Stomach (tissue), 9 donors: ENCODE data around the gene BPIFB6. TPM values are rescaled to one million over a fixed set of nuclear protein-coding genes. Genes with fewer than 3 reads are reported as not detected.

Source experiments
- DNase-seq, 2 donors: peaks; one replicate each; pipeline versions ENCODE4 v3.0.0 to v3.0.0-alpha.2; 2013 to 2019
- H3K27ac ChIP-seq, 5 donors: fragments of 200-600 bp in 4 of 5; sonication (generic) in 4 of 5; one replicate each; pipeline ENCODE4 v1.5.1; 2013 to 2019; ENCODE audit warnings: mild to moderate bottlenecking in 1 of 5, moderate library complexity in 1 of 5
- H3K27me3 ChIP-seq, 3 donors: fragments of 200-600 bp; sonication (generic); one replicate each; pipeline ENCODE4 v1.5.1; 2017 to 2019; ENCODE audit warnings: mixed run types in 1 of 3
- H3K36me3 ChIP-seq, 4 donors: fragments of 200-600 bp; sonication (generic); 1 replicate in 3 of 4; 2 replicates in 1 of 4; pipeline ENCODE4 v1.5.1; 2016 to 2019
- H3K4me1 ChIP-seq, 4 donors: fragments of 200-600 bp; sonication (generic); one replicate each; pipeline ENCODE4 v1.5.1; 2016 to 2019
- H3K4me3 ChIP-seq, 4 donors: fragments of 200-600 bp; sonication (generic) in 3 of 4; one replicate each; pipeline ENCODE4 v1.5.1; 2016 to 2019; ENCODE audit warnings: mild to moderate bottlenecking in 1 of 4
- H3K9me3 ChIP-seq, 4 donors: fragments of 200-600 bp; sonication (generic); one replicate each; pipeline ENCODE4 v1.5.1; 2016 to 2019
- CTCF ChIP-seq, 7 experiments: fragments of 450-650 bp in 4 of 7; fragments of 200-600 bp in 3 of 7; sonication (generic) in 3 of 7; IDR thresholded peaks; one replicate each; pipeline ENCODE4 v1.5.1; 2016 to 2019; ENCODE audit warnings: antibody characterized with exemption in 7 of 7, control low read depth in 2 of 7, mild to moderate bottlenecking in 1 of 7
- EP300 ChIP-seq: sonication (generic); formaldehyde crosslinking; IDR thresholded peaks from one replicate; pipeline ENCODE4 v1.6.1; 2017; ENCODE audit warnings: antibody characterized with exemption
- POLR2A ChIP-seq, 4 donors: fragments of 450-650 bp; IDR thresholded peaks; one replicate each; pipeline ENCODE4 v1.6.1; 2016; ENCODE audit warnings: antibody characterized with exemption in 4 of 4, control low read depth in 2 of 4, mild to moderate bottlenecking in 1 of 4, moderate library complexity in 1 of 4
- POLR2AphosphoS5 ChIP-seq, 3 donors: sonication (generic); formaldehyde crosslinking; IDR thresholded peaks; one replicate each; pipeline ENCODE4 v1.6.1; 2016; ENCODE audit warnings: antibody characterized with exemption in 3 of 3
- WGBS, 5 donors: extraction: QIAGEN DNeasy Blood & Tissue Kit in 3 of 5; methylation state at CpG; one replicate each; pipeline versions ENCODE4 v1.1.5 to v1.1.7; 2013 to 2018; 5-methylcytosine and 5-hydroxymethylcytosine counted together
- intact Hi-C: fragments of 100-400 bp; cut with DNase I; formaldehyde crosslinking; loops from one replicate; pipeline ENCODE4 v1.15.1; 2023; ENCODE audit warnings: low total_unique reads
- polyA plus RNA-seq, 3 donors: library from polyadenylated mRNA; stranded (reverse); fragments of 200-250 nt; gene quantifications; one replicate each; pipeline ENCODE4 v1.2.3, GENCODE V29; 2013
- total RNA-seq, 5 donors: library from RNA; depleted of rRNA; stranded (reverse); fragments of >200 nt; gene quantifications; one replicate each; pipeline versions ENCODE4 v1.1.0 to v1.2.3, GENCODE V29; 2014 to 2016
- donor health status: healthy with polysubstance abuse.
- donor health status: Bipolar disorder and iron deficiency.
- donor health status: healthy.

Gene BPIFB6
- total and polyA plus RNA-seq, 8 donors, result not detected

GRCh38 chr20:33034901-33035492 is 3.5 kb downstream of the BPIFB6 start:
- intact Hi-C loops, result no loop called here
- no peak for DNase-seq
- Histone ChIP-seq H3K9me3 (peaks cover 0 to 8% (median 4%) of the 10 kb centered on the region in 4 donors), H3K27ac (no peak overlapping the region), H3K4me3 (no peak overlapping the region), H3K4me1 (no peaks in the 10 kb centered on the region), H3K36me3 (no peaks in the 10 kb centered on the region), H3K27me3 (no peaks in the 10 kb centered on the region)
- WGBS, 5 donors, result 59 to 76% (median 75%) methylated on average over 6 of the region's 6 CpGs
- TF ChIP-seq CTCF (IDR thresholded peaks at IDR 0.05) (no peak), POLR2A (IDR thresholded peaks at IDR 0.05) (no peak), POLR2AphosphoS5 (IDR thresholded peaks at IDR 0.05) (no peak), EP300 (no peak)

- H3K4me3 ChIP-seq, result no peak overlapping the region
- 52 to 78% (median 64%) methylated on average over 5 of the region's 5 CpGs for WGBS, 5 donors
- intact Hi-C loops, result no loop called here
Observed at GRCh38 chr20:33037456-33037855, 6.0 kb downstream of the BPIFB6 start.

DNA sequence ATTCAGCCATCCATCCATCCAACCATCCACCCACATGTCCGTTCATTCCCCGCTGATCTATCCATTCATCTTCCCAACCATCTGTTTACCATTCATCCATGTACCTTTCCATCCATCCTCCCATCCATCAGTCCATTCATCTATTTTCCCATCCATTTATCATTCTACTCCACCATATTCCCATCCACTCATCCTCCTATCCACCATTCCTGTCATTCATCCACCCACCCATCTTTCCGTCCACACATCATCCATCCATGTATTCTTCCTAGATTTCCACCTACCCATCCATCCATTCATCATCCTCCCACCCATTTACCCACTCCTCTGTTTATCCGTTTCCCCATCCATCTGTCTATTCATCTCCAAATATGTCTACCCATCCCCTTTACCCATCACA is 6.8 kb downstream of the BPIFB6 start:
- H3K27me3 ChIP-seq, result no peaks in the 10 kb centered on the region
- H3K9me3 ChIP-seq, result peaks cover 0 to 6% (median 1%) of the 10 kb centered on the region in 4 donors
- intact Hi-C loops, result no loop called here
- no peak for DNase-seq
- H3K27ac ChIP-seq, result no peak overlapping the region
- TF ChIP-seq POLR2AphosphoS5 (IDR thresholded peaks at IDR 0.05), result no peak
- no peak for TF ChIP-seq CTCF (IDR thresholded peaks at IDR 0.05)
- TF ChIP-seq POLR2A (IDR thresholded peaks at IDR 0.05), result no peak
- no peak for TF ChIP-seq EP300
- H3K4me1 ChIP-seq, result no peaks in the 10 kb centered on the region
- H3K4me3 ChIP-seq, result no peak overlapping the region
- H3K36me3 ChIP-seq, result no peaks in the 10 kb centered on the region
- 88 to 92% (median 91%) methylated on average over 4 of the region's 4 CpGs for WGBS, 5 donors

More at GRCh38 chr20:33037456-33037855, 6.0 kb downstream of the BPIFB6 start:
- Histone ChIP-seq H3K36me3 (no peaks in the 10 kb centered on the region), H3K27me3 (no peaks in the 10 kb centered on the region), H3K4me1 (no peaks in the 10 kb centered on the region), H3K27ac (no peak overlapping the region), H3K9me3 (peaks cover 0 to 8% (median 4%) of the 10 kb centered on the region in 4 donors)
- DNase-seq, result no peak
- TF ChIP-seq POLR2A (IDR thresholded peaks at IDR 0.05) (no peak), CTCF (IDR thresholded peaks at IDR 0.05) (no peak), EP300 (no peak), POLR2AphosphoS5 (IDR thresholded peaks at IDR 0.05) (no peak)

DNA sequence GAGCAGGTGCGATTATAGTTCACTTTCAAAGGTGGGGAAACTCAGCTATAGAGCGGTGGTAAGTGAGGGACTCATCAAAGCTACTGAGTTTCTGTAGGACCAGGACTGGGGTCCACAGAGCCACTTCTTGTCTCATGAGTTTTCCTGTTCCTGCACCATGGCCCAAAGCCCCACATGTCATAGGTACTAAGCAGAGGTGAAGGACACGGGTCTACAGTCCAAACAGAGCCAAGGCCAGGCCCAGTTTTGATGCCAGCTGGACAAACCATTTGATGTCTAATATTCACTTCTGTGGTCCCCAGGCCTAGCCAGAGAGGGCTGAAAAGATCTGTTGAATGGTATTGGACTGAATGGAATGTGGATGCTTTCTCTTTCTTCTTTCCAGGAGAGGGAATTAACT is 11.0 kb downstream of the BPIFB6 start:
- H3K27me3 ChIP-seq, result no peaks in the 10 kb centered on the region
- H3K4me3 ChIP-seq, result no peak overlapping the region
- H3K36me3 ChIP-seq, result no peaks in the 10 kb centered on the region
- no peak overlapping the region for H3K27ac ChIP-seq
- H3K4me1 ChIP-seq, result no peaks in the 10 kb centered on the region
- 84 to 94% (median 90%) methylated on average over 3 of the region's 3 CpGs for WGBS, 5 donors
- intact Hi-C loops, result no loop called here
- peaks cover 0 to 29% (median 20%) of the 10 kb centered on the region in 4 donors for H3K9me3 ChIP-seq
- DNase-seq, result no peak
- TF ChIP-seq POLR2A (IDR thresholded peaks at IDR 0.05) (no peak), EP300 (no peak), CTCF (IDR thresholded peaks at IDR 0.05) (no peak), POLR2AphosphoS5 (IDR thresholded peaks at IDR 0.05) (no peak)
